ENCODE data around the gene MAPKAPK5.

DNA sequence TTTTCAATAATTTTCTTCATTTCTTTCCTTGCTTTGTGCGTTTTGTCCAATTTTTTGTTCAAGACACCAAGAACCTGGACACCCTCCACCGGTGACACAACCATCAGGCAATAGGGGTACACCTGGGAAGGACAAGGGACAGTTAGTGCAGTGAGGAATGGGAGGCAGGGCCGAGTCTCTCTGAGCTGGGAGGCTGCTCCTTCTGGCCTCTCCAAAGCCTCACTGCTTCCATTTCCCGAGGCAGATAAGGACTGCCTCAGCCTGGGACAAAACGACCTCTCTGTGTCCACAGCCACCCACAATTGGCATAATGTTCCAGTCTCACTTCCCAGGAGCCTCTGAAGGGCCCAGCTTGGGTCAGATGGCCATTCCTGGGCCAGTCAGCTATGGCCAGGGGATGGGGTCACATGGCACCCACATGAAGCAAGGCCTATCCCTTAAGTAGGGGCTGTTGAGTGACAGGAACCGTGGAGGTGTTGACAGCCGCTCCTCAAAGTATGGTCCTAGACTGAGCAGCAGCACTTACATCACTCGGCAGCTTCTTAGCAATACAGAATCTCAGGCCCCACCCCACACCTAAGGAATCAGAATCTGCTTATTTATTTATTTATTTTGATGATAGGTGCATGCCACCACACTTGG lies 13.6 kb upstream of the MAPKAPK5 start:
- TF ChIP-seq, protein P1, sequence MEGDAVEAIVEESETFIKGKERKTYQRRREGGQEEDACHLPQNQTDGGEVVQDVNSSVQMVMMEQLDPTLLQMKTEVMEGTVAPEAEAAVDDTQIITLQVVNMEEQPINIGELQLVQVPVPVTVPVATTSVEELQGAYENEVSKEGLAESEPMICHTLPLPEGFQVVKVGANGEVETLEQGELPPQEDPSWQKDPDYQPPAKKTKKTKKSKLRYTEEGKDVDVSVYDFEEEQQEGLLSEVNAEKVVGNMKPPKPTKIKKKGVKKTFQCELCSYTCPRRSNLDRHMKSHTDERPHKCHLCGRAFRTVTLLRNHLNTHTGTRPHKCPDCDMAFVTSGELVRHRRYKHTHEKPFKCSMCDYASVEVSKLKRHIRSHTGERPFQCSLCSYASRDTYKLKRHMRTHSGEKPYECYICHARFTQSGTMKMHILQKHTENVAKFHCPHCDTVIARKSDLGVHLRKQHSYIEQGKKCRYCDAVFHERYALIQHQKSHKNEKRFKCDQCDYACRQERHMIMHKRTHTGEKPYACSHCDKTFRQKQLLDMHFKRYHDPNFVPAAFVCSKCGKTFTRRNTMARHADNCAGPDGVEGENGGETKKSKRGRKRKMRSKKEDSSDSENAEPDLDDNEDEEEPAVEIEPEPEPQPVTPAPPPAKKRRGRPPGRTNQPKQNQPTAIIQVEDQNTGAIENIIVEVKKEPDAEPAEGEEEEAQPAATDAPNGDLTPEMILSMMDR (IDR thresholded peaks at IDR 0.05), result no peak
- no peak for TF ChIP-seq EZH2phosphoT487 (IDR thresholded peaks at IDR 0.05)
- no peak for TF ChIP-seq EZH2 (IDR thresholded peaks at IDR 0.05)

Data from neural progenitor cell (in vitro differentiated cells).